HepG2 (cell line): ENCODE measurements around the gene SF1. TPM values are rescaled to one million over a fixed set of nuclear protein-coding genes. Genes with fewer than 3 reads are reported as not detected.

ENCODE experiments used
- ATAC-seq: fragments of 200-7000 bp; cut with Tn5 transposase; 3 replicates; pipeline ENCODE4 v1.9.1; 2020; ENCODE audit warnings: mild to moderate bottlenecking, moderate library complexity
- BruUV-seq: library from RNA; stranded (reverse); fragments of 400-500 nt; replicated peaks from 2 replicates; lab custom pipeline; 2021; lab: Mats Ljungman, UMichigan
- CTCF ChIA-PET: fragments of 300-600 bp; formaldehyde crosslinking; extraction: SDS; loops from one replicate; lab custom pipeline; 2021; ENCODE audit warnings: low total read pairs, inconsistent platforms, low intra/inter-chr PET ratio; lab: Yijun Ruan, JAX
- POLR2A ChIA-PET: fragments of 350-600 bp; sonication (Branson Sonifier 250); formaldehyde crosslinking; loops from one replicate; lab custom pipeline; 2020; ENCODE audit warnings: antibody characterized with exemption, inconsistent platforms; lab: Yijun Ruan, JAX
- DNase-seq: peaks from one replicate; pipeline ENCODE4 v3.0.0-alpha.2; 2015; ENCODE audit warnings: low spot score
- FAIRE-seq: peaks from 3 replicates; lab custom pipeline; 2011; peaks lifted over from hg19 to GRCh38; lab: Jason Lieb, UNC
- H2AFZ ChIP-seq: one replicate; pipeline ENCODE4 v1.6.1; 2011; ENCODE audit warnings: low read length, inconsistent platforms
- H3K27ac ChIP-seq: fragments of 300-600 bp; 3 replicates; pipeline ENCODE4 v1.8.0; 2011; ENCODE audit warnings: mixed run types, mild to moderate bottlenecking, mixed read lengths, low read length, inconsistent platforms; ENCODE audit not compliant: insufficient read depth; ENCODE audit errors: extremely low read length
- H3K27me3 ChIP-seq, 2 experiments: fragments of 200-600 bp in 1 of 2; 2 replicates in 1 of 2; 3 replicates in 1 of 2; pipeline versions ENCODE4 v1.6.0 to v1.8.0; 2011; ENCODE audit warnings: low read length in 2 of 2, mild to moderate bottlenecking in 2 of 2, moderate library complexity in 2 of 2, inconsistent platforms in 1 of 2; ENCODE audit not compliant: insufficient read depth in 2 of 2, control insufficient read depth in 1 of 2
- H3K36me3 ChIP-seq, 2 experiments: fragments of 200-600 bp in 1 of 2; replicated peaks in 1 of 2; 2 replicates in 1 of 2; 3 replicates in 1 of 2; pipeline versions ENCODE4 v1.5.1 to v1.8.0; 2011; ENCODE audit warnings: low read length in 2 of 2, inconsistent platforms in 1 of 2; ENCODE audit not compliant: insufficient read depth in 2 of 2, control insufficient read depth in 1 of 2
- H3K4me1 ChIP-seq: 2 replicates; pipeline ENCODE4 v1.5.1; 2012; ENCODE audit warnings: low read length, inconsistent platforms; ENCODE audit not compliant: insufficient read depth
- H3K4me2 ChIP-seq: 2 replicates; pipeline ENCODE4 v1.6.0; 2011; ENCODE audit warnings: low read depth, low read length, inconsistent platforms
- H3K4me3 ChIP-seq, 3 experiments: fragments of 200-600 bp in 1 of 3; sonication (generic), shearing (Covaris generic) in 1 of 3; replicated peaks in 1 of 3; 2 replicates each; pipeline ENCODE4 v1.5.1; 2011 to 2016; ENCODE audit warnings: low read length in 3 of 3, inconsistent platforms in 2 of 3, low read depth in 2 of 3, mild to moderate bottlenecking in 2 of 3, control low read depth in 1 of 3, mixed read lengths in 1 of 3; ENCODE audit not compliant: insufficient read depth in 1 of 3
- H3K79me2 ChIP-seq: one replicate; pipeline ENCODE4 v1.6.1; 2011; ENCODE audit warnings: low read length, inconsistent platforms; ENCODE audit not compliant: insufficient read depth
- H3K9ac ChIP-seq: 2 replicates; pipeline ENCODE4 v1.6.0; 2011; ENCODE audit warnings: mild to moderate bottlenecking, low read depth, low read length, inconsistent platforms; ENCODE audit not compliant: insufficient read depth
- H3K9me3 ChIP-seq: 2 replicates; pipeline ENCODE4 v1.5.1; 2012; ENCODE audit warnings: mild to moderate bottlenecking, low read length
- H4K20me1 ChIP-seq: 2 replicates; pipeline ENCODE4 v1.6.0; 2011; ENCODE audit warnings: inconsistent platforms, mild to moderate bottlenecking, low read length, moderate library complexity; ENCODE audit not compliant: insufficient read depth
- BHLHE40 ChIP-seq: IDR thresholded peaks from 2 replicates; pipeline ENCODE4 v1.6.1; 2011; ENCODE audit warnings: low read length, improper control_type of control experiment
- CCDC6 ChIP-seq: sonication (generic); formaldehyde crosslinking; IDR thresholded peaks from 2 replicates; pipeline ENCODE4 v1.8.1; 2022; ENCODE audit warnings: mild to moderate bottlenecking, missing genetic modification reagents, moderate library complexity
- ELF4 ChIP-seq: sonication (generic); formaldehyde crosslinking; IDR thresholded peaks from 2 replicates; pipeline ENCODE4 v1.5.0; 2020; ENCODE audit warnings: missing genetic modification reagents, mild to moderate bottlenecking, moderate library complexity, borderline replicate concordance
- HINFP ChIP-seq: sonication (generic); formaldehyde crosslinking; IDR thresholded peaks from 2 replicates; pipeline ENCODE4 v1.4.0; 2020; ENCODE audit warnings: low read depth, mild to moderate bottlenecking, missing genetic modification reagents
- MED1 ChIP-seq: sonication (generic); formaldehyde crosslinking; IDR thresholded peaks from 2 replicates; pipeline ENCODE4 v1.4.0; 2020; ENCODE audit warnings: missing genetic modification reagents
- TCF12 ChIP-seq, 2 experiments: fragments of 450-650 bp in 1 of 2; sonication (generic) in 1 of 2; formaldehyde crosslinking in 1 of 2; IDR thresholded peaks; 2 replicates each; pipeline versions ENCODE4 v1.6.1 to v1.8.0; 2017 to 2022; ENCODE audit warnings: antibody characterized with exemption in 1 of 2, mild to moderate bottlenecking in 1 of 2, missing genetic modification reagents in 1 of 2, moderate library complexity in 1 of 2
- ZC3H13 ChIP-seq: sonication (generic); formaldehyde crosslinking; IDR thresholded peaks from 2 replicates; pipeline ENCODE4 v1.8.1; 2023; ENCODE audit warnings: mild to moderate bottlenecking, missing genetic modification reagents, moderate library complexity
- ZFP62 ChIP-seq: sonication (generic); formaldehyde crosslinking; IDR thresholded peaks from 2 replicates; pipeline ENCODE4 v1.4.0; 2020; ENCODE audit warnings: missing genetic modification reagents
- ZNF264 ChIP-seq: sonication (generic); formaldehyde crosslinking; IDR thresholded peaks from 2 replicates; pipeline ENCODE4 v1.4.0; 2020; ENCODE audit warnings: missing genetic modification reagents
- ZNF761 ChIP-seq: sonication (generic); formaldehyde crosslinking; conservative IDR thresholded peaks from 2 replicates; pipeline ENCODE4 v1.4.0; 2020; ENCODE audit warnings: mild to moderate bottlenecking, missing genetic modification reagents
- ZNF773 ChIP-seq: sonication (generic); formaldehyde crosslinking; IDR thresholded peaks from 2 replicates; pipeline ENCODE4 v1.4.0; 2020; ENCODE audit warnings: missing genetic modification reagents, borderline replicate concordance
- WGBS: methylation state at CpG from one replicate; pipeline ENCODE4 v1.1.6; 2017; ENCODE audit warnings: low lambda C conversion rate; 5-methylcytosine and 5-hydroxymethylcytosine counted together
- in situ Hi-C: cut with HindIII; loops from 2 replicates; pipeline ENCODE4 v1.10.0; 2017; ENCODE audit warnings: low pct_unique_long_range_greater_than_20kb; ENCODE audit not compliant: extremely low pct_ligation_motif_present
- intact Hi-C: fragments of 100-400 bp; cut with micrococcal nuclease; formaldehyde crosslinking; loops from one replicate; pipeline ENCODE4 v1.10.0; 2022; ENCODE audit not compliant: unreplicated experiment
- polyA plus RNA-seq, 8 experiments: library from polyadenylated mRNA; depleted of rRNA in 3 of 8; stranded (reverse) in 7 of 8; unstranded in 1 of 8; fragments of >200 nt; fragmentation: Illumina TruSeq in 4 of 8; extraction: Trizol in 4 of 8; gene quantifications; 2 replicates each; pipeline versions ENCODE4 v1.2.1 to v1.2.3, GENCODE V29; 2011 to 2016; ENCODE audit warnings: low read depth in 4 of 8, missing spikeins in 1 of 8, mixed read lengths in 1 of 8; ENCODE audit not compliant: insufficient read depth in 1 of 8
- total RNA-seq, 5 experiments: library from RNA; depleted of rRNA; stranded (reverse); fragments of >200 nt; fragmentation: Illumina TruSeq; extraction: Trizol; gene quantifications; 2 replicates each; pipeline ENCODE4 v1.2.3, GENCODE V29; 2016; ENCODE audit warnings: low read depth in 1 of 5
- TF ChIP-seq, protein P1 (sequence below): IDR thresholded peaks from 2 replicates; pipeline ENCODE4 v1.6.1; 2016; ENCODE audit warnings: low read depth

Gene SF1
- total and polyA plus RNA-seq, 2 of the 13 experiments (the other 11 are each of a cell fraction or from before 2014, with no cell fraction given) = 55.5 to 70.4 TPM

DNA sequence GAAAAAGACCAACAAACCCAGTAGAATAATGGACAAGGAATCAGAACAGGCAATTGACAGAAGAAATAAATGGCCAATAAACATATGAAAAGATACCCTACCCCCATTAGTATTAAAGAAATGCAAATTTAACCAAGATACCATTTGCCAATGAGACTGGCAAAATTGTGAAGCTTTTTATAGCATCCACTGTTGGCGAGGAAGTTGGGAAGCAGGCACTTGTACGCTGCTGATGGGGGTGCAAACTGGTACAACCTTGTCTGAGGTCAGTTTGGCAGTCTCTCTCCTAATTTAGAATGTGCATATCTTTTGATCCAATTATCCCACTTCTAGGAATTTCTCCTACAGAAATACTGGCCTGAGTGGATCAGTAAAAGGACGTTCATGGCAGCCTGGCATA lies 46.7 kb downstream of the SF1 start (continued):
- TF ChIP-seq, protein P1, sequence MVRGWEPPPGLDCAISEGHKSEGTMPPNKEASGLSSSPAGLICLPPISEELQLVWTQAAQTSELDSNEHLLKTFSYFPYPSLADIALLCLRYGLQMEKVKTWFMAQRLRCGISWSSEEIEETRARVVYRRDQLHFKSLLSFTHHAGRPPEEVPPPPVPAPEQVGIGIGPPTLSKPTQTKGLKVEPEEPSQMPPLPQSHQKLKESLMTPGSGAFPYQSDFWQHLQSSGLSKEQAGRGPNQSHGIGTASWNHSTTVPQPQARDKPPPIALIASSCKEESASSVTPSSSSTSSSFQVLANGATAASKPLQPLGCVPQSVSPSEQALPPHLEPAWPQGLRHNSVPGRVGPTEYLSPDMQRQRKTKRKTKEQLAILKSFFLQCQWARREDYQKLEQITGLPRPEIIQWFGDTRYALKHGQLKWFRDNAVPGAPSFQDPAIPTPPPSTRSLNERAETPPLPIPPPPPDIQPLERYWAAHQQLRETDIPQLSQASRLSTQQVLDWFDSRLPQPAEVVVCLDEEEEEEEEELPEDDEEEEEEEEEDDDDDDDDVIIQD (CRISPR knock-in tag) = no peak
- TF ChIP-seq ZFP62 (CRISPR knock-in tag) = no peak
- TF ChIP-seq ZC3H13 (CRISPR knock-in tag) = no peak
- no peak for TF ChIP-seq ZNF773 (CRISPR knock-in tag)
- TF ChIP-seq HINFP (CRISPR knock-in tag) = no peak
- TF ChIP-seq ZNF761 (CRISPR knock-in tag) = no peak
- no peak for TF ChIP-seq CCDC6 (CRISPR knock-in tag)
- no peak for TF ChIP-seq ZNF264 (CRISPR knock-in tag)
- no peak for TF ChIP-seq TCF12 (IDR thresholded peaks at IDR 0.05)
- TF ChIP-seq TCF12 (CRISPR knock-in tag; IDR thresholded peaks at IDR 0.05) = no peak
- no peak for TF ChIP-seq ELF4 (CRISPR knock-in tag)
- TF ChIP-seq, all 625 proteins: peak for 0

DNA sequence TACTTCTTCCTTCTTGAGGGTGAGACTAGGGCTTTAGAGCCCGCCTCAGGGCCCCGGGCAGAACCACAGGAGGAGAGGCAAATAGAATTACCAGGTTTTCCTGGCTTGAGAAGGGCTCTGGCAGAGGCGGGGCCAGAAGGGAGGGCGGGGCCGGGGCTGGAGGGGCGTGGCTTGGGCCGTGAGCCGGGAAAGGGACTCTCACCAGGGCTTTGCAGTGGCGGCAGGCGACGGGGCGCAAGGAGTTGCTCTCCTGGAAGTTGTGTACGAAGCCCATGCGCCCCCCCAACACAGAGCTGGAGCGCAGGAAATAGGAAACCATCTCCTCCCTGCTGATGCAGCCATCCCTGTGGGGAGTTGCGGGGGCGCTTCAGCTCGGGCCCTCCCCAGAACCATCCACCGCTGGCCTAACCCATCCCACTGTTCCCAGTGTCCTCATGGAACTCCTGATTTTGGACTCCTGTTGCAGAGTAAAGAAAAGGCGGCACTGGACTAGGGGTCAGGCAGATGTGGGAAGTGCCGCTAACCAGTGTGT lies 48.4 kb downstream of the SF1 start:
- BruUV-seq = no TSS peak
- POLR2A ChIA-PET = no interaction called here

More for the DNA sequence above, 48.4 kb downstream of the SF1 start:
- Histone ChIP-seq H3K9me3 (no peaks in the 10 kb centered on the region), H3K36me3 (no peaks in the 10 kb centered on the region), H3K4me2 (no peak overlapping the region), H3K9ac (no peak overlapping the region), H3K27me3 (peaks cover 0 to 27% of the 10 kb centered on the region in 2 experiments; a peak in 3 of 5 replicates)
- CTCF ChIA-PET = no interaction called here
- no peak for FAIRE-seq
- no peak for DNase-seq
- ATAC-seq = peak; percentile 11; the same call in 1 of the 3 replicates
- 27% methylated on average over 8 of the region's 21 CpGs for WGBS
- no peak for TF ChIP-seq MED1 (CRISPR knock-in tag)
- no peak for TF ChIP-seq BHLHE40
- no peak for TF ChIP-seq ZNF264 (CRISPR knock-in tag)
- TF ChIP-seq, all 625 proteins: peak for 0
- intact Hi-C loops = no loop called here
- H4K20me1 ChIP-seq = no peaks in the 10 kb centered on the region
- no peaks in the 10 kb centered on the region for H3K79me2 ChIP-seq
- in situ Hi-C loops = no loop called here
- H3K27ac ChIP-seq = no peak overlapping the region
- no peak overlapping the region for H2AFZ ChIP-seq
- peaks cover 17% of the 10 kb centered on the region for H3K4me1 ChIP-seq
- no peak overlapping the region for H3K4me3 ChIP-seq
